NCI-H1930 (cell line): ENCODE results near the gene SIVA1.

Experiments used
- DNase-seq, 2 experiments: peaks; one replicate each; lab custom pipeline; 2025; lab: John Stamatoyannopoulos, UW

SIVA1 gene, protein sequence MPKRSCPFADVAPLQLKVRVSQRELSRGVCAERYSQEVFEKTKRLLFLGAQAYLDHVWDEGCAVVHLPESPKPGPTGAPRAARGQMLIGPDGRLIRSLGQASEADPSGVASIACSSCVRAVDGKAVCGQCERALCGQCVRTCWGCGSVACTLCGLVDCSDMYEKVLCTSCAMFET

DNA sequence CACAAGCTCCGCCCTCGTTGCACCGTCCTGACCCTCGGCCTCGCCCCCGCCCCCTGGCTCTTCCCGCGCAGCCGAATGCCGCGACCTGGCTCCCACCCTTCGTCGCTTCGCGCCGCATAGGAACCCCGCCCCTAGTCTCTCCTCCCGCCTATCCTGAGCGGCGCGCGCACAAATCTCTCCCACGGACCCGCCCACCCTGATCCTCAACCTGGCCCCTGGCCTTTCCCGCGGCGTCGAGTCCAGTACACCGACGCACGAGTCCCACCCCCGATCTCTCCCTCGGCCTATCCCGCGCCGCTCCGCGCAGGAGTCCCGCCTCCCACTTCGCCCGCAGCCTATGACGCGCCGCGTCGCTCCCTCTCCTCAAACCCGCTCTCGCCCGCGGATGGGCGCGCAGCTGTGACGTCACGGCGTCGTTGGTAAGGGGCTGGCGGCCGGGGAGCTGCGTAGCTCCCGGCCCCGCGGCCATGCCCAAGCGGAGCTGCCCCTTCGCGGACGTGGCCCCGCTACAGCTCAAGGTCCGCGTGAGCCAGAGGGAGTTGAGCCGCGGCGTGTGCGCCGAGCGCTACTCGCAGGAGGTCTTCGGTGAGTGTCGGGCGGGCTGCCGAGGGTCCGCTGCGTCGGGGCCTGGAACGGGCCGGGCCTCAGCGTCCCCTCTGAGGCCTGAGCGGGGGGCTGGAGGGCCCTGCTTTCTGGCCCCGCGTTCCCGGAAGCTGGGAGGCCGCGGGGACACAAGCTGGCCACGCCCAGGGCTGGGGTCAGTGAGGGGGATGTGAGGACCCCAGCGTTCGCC lies at the start of gene SIVA1:
TSS of gene SIVA1 (plus strand) at position 413 of the 793 bp plus-strand sequence. CDS start at position 468, 55 bp downstream.
- DNase-seq: peak; percentile 99

DNA sequence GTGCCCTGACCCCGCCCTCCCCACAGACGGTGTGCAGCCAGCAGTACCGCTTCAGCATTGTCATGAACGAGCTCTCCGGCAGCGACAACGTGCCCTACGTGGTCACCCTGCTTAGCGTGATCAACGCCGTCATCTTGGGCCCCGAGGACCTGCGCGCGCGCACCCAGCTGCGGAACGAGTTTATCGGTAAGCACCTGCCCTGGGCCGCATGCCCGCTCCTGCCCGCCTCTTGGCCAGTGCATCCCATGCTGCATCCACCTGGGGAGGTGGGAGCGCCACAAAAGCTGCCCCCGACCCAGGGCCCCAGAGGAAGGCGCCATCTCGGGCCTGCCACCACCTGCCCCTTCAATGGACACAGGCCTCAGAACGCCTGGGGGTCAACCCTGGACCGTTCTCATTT lies 49.7 kb upstream of the SIVA1 start:
- DNase-seq: no peak

DNA sequence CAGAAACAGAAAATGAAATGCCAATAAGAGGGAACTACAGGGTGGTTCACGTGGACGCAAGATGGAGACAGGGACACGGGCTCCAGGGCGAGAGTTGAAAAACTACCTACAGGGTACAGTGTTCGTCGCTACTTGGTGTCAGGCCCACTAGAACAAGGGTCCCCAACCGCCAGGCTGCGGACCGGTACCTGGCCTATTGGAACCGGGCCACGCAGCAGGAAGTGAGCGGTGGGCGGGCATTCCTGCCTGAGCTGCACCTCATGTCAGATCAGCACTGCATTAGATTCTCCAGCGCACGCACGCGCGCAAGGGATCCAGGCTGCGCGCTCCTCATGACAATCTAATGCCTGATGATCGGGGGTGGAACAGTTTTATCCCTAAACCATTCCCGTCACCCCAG lies 48.7 kb upstream of the SIVA1 start:
- no peak for DNase-seq

DNA sequence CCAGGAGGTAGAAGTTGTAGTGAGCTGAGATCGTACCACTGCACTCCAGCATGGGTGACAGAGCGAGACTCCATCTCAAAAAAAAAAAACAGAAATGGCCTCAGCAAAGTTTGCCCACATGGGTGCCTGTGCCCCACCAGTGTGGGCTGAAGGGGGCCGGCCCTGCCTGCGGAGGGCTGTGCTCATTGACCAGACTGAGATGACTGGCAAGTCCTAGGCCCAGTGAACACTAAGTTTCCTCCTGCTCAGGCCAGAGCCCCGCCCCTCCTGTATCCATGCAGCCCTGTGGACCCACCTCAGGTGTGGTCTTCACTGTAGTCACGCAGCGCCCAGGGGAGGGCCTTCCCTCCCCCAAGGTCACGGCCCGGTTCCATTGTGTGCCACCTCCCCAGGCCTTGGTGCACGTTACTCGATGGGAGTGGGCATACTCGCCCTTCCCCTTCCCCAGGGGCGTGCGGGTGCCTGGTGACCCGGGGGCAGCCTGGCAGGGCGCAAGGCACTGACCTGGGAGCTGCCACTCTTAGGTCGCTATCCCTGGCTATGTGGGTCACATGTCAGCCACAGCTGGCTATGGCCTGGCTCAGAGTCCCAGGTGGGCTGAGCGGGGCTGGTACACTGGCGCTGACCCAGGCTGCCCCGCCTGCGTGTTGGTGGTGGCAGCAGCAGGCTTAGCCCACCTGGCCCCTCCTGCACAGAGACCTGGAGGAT lies 47.5 kb upstream of the SIVA1 start:
- no peak for DNase-seq

DNA sequence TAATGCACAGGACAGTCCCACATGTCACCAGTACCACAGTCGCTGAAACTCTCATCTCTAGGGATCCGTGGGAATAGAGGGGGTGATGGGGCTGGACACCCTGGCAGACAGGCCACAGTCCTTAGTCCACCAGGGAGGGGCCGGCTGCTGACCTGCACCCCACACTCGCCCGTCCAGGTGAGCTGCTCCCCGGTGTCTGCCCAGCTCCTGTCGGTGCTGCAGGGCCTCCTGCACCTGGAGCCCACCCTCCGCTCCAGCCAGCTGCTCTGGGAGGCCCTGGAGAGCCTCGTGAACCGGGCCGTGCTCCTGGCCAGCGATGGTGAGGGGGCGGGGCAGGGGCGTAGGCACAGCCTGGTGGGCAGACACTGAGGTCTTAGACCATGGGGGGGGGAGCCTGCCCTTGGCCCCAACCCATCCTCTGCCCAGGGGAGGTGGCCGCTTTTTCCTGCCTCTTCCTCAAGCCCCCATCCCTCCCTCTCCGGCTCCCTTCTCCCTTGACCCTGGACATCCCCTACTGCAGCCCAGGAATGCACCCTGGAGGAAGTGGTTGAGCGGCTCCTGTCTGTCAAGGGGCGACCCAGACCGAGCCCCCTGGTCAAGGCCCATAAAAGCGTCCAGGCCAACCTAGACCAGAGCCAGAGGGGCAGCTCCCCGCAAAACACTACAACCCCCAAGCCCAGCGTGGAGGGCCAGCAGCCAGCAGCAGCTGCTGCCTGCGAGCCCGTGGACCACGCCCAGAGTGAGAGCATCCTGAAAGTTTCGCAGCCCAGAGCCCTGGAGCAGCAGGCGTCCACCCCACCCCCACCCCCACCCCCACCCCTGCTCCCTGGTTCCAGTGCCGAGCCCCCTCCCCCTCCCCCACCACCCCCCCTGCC lies 46.0 kb upstream of the SIVA1 start:
- DNase-seq: no peak

DNA sequence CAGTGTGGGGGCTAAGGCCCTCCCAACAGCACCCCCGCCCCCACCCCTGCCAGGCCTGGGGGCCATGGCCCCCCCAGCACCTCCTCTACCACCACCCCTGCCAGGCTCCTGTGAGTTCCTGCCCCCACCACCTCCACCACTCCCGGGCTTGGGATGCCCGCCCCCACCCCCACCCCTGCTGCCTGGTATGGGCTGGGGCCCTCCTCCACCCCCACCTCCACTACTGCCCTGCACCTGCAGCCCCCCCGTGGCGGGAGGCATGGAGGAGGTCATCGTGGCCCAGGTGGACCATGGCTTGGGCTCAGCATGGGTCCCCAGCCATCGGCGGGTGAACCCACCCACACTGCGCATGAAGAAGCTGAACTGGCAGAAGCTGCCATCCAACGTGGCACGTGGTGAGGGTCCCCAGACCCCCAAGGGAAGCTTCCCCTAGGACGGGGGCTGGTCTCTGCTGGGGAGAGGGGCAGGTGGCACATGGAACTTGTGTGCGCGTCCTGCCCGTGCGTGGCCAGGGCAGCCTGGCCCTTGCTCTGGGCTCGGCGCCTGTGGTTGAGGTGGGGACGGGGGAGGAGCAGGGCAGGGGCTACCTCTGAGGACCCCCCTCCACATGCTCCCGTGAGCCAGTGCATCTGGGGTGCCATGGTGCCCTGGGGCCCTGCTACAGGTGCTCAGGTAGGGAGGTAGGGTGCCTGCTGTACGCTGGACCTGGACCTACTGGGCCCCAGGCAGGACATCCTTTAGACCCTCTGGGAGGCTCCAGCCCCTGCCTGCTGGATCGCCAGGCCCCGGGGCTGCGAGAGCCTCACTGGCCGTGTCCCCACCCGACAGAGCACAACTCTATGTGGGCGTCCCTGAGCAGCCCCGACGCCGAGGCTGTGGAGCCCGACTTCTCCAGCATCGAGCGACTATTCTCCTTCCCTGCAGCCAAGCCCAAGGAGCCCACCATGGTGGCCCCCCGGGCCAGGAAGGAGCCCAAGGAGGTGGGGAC lies 45.0 kb upstream of the SIVA1 start:
- DNase-seq: no peak

DNA sequence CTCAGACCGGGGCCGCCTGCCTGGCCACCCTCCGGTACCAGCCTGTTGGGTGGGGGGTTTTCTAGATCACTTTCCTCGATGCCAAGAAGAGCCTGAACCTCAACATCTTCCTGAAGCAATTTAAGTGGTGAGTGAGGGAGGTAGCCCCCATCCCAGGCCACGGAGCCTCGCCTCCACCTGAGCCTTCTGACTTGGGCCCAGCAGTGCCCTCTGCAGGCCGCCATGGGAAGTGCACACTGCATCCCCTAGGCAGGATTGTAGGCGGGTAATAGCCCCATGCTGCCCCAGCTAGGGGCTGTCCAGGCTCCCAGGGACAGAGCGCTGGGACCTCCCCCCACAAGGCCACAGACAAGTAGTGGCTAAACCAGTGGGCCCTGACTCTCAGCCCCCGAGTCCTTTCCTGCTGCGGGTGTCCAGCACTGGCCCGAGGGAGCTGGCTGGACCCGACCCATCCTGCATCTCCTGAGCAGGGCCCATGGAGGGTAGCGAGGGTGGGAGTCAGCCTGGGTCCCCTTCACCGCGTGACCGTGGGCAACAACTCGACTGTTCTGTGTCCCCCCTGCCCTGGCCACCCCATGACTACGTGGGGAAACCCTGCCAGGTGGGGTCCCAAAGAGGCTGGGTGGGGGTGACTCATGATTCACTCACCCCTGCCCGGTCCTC lies 44.2 kb upstream of the SIVA1 start:
- DNase-seq: peak; percentile 51 to 57

DNA sequence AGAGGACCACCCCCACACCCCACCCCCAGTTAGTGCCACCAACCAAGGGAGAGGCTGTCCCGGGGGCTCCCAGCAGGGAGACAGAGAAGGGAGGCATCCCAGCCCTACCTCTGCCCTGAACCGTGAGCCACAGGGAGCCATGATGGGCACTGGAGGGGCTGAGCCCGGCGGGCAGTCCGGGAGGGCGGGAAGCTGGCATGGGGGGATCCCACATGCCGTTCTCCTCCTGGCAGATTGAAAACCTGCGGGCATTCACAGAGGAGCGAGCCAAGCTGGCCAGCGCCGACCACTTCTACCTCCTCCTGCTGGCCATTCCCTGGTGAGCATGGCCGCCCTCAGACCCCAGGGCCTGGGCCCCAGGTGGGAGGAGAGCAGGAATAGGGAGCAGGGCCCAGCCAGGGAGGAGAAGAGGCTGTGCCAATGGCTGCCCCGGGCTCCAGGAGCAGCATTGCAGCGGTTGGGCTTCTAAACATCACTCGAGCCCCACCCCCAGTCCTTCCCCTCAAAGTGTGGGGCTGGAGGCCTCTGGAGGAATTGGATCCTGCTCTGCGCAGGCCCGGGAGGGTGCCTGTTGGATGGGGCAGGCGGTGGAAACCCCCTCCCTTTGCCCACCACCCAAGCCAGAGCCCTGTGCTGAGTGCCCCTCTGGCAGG lies 43.4 kb upstream of the SIVA1 start:
- no peak for DNase-seq

DNA sequence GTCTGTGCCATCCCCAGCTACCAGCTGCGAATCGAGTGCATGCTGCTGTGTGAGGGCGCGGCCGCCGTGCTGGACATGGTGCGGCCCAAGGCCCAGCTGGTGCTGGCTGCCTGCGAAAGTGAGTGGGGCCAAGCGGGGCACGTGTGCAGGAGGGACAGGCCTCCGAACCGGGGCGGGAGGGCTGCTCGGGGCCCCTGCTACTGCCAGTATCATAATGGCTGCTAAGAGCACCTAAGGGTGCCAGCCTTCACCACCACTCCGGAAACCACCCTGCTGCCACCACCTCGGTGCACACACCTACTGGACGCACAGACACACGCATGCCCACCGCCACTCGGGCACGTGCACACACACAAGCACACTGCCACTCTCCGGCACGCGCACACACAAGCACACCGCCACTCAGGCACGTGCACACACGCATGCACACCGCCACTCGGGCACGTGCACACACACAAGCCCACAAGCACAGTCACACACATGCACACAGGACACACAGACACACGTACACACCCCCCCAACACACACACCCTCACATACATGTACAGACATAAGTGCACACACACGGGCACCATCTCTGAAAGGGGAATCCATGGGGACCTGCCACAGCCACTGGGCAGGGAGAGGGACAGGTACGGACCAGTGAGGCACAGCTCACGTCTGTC lies 42.7 kb upstream of the SIVA1 start:
- DNase-seq: no peak

DNA sequence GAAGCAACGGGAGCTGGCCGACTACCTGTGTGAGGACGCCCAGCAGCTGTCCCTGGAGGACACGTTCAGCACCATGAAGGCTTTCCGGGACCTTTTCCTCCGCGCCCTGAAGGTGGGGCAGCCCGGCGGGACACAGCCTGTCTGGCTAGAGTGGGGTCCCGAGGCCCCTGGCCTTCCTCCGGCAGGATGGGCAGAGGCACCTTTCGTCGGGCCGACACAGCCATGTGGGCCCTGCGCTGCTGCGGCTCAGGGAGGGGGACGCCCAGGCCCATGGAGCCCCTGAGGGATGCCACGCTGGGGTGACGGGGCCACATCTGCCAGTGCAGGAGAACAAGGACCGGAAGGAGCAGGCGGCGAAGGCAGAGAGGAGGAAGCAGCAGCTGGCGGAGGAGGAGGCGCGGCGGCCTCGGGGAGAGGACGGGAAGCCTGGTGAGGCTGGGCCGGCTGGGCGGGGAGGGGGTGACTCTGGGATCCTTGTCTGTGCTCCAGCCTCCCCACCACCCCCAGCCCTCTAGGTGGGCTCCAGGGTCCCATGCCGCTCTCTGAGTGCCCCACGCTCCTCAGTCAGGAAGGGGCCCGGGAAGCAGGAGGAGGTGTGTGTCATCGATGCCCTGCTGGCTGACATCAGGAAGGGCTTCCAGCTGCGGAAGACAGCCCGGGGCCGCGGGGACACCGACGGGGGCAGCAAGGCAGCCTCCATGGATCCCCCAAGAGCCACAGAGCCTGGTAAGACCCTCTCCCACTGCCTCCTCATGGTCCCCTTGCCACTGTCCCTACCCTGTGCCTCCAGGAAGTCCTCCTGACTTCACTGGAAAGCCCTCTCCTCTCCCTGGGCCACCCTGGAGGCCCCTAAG lies 39.8 kb upstream of the SIVA1 start:
- no peak for DNase-seq

DNA sequence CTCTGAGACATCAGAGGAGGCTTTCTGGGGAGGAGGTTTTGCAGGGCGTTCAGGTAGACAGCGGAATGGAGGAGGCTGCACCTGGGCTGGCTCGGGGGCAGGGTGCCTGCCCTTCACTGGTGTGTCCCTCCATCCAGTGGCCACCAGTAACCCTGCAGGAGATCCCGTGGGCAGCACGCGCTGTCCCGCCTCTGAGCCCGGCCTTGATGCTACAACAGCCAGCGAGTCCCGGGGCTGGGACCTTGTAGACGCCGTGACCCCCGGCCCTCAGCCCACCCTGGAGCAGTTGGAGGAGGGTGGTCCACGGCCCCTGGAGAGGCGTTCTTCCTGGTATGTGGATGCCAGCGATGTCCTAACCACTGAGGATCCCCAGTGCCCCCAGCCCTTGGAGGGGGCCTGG lies 38.9 kb upstream of the SIVA1 start:
- no peak for DNase-seq

DNA sequence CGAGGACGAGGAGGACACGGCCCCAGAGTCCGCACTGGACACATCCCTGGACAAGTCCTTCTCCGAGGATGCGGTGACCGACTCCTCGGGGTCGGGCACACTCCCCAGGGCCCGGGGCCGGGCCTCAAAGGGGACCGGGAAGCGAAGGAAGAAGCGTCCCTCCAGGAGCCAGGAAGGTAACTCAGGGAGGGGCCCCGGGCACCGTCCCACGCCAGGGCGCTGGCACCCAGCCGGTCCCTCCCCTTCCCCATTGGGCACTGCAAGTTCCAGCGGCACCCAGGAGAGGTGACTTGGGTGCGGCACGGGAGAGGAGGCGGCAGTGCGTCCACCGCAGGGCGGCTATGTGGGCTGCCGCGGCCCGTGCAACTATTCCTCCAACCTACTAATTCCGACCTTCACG lies 38.3 kb upstream of the SIVA1 start:
- DNase-seq: no peak

DNA sequence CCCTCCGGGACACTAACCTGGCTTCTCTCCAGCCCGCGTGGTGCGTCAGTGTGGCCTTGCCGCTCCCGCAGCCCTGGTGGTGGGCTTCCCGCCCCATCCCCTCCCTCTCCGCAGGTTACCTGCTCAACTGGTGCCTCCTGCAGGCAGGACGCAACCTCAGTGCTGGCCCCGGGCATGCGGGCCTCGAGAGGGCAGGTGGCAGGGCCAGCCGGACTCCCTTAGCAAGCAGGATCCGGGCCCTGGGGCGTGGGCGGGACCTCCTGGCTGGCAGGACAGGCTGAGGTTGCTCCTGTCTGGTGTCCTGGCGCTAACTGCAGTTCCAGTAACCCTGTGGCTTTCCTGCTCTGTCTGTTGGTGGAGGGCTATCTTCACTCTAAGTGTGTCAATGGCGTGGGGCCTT lies 37.5 kb upstream of the SIVA1 start:
- no peak for DNase-seq

DNA sequence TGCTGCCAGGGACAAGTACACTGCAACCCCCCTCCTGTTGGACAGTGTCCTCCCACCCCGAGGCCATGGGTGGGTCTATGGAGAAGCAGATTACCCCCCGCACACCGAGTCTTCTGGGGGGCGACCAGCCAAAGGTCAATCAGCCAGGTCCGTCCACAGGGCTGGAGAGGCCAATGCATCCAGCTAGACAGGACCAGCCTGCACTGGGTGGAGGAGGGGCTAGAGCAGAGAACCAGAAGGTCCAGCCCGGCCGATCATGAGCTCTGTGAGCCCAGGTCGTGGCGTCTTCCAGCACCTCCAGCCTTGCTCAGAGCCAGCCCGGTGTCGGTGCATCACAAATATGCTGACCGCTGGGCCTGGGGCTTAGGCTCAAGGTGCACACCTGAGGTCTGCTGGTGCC lies 37.1 kb upstream of the SIVA1 start:
- no peak for DNase-seq

DNA sequence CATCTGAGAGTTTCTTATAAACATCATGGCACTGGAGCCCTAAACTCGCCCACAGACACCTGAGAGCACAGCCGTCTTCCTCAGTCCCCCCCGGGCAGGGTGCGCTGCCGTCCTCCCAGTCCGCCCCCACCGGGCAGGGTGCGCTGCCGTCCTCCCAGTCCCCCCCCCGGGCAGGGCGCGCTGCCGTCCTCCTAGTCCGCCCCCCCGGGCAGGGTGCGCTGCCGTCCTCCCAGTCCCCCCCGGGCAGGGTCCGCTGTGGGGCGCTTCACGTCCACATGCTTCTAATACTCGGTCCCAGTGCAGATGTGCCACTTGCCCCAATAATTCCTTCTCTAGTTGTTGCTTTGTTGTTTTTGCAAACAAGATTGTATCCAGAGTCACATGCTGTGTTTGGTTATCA lies 35.8 kb upstream of the SIVA1 start:
- DNase-seq: no peak

DNA sequence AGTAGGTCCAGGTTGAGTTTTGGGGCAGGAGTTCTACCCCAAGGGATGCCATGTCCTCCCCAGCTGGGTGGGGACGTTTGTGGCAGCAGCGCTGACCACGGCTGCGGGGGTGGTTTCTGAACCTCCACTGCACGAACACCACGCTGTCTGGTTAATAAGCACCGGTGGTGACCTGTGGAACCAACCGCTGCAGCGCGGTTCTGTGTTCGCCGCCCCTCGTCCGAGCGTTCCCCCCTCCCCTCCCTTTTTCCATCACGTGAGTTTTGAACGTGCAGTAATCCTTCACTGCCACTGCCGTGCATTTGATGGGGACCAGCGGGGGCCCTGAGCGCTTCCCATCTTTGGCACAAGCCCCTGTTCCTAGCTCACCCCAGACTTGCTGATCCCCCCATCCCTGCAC lies 35.3 kb upstream of the SIVA1 start:
- DNase-seq: no peak

DNA sequence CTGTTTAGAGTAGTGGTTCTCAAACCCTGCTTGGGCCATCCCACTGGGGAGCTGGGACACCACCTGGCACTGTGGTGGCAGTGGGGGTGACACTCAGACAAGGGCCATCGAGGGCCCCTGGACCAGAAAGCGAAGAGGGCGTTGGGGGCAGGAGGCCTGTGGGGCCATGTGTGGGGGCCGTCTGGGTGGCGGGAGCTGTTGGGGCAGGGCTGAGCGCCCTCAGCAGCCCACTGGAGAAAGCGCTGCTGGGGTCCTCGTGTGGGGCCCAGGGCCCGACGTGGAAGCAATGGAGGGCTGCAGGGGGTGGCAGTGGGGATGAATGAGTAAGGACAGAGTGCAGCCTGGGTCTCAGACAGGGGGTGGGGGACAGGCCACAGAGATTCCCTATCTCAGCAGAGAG lies 34.8 kb upstream of the SIVA1 start:
- no peak for DNase-seq

DNA sequence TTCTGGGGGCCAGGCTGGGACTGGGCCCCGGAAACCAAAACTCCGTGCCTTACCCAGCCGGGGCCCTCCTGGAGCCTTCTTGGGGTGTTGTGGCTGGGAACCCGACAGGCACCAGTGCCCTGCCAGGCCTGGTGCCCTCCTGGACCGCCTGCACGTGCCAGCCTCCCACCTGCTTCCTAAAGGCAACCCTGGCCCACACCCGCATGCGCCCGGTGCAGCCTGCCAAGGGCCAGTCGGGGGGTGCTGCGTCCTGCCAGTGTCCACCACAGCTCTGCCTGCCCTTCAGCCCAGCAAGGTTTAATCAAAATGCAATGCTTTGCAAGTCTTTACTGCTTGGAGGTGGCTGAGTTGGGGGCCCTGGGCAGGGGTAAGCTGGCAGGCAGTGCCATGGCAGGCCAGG lies 34.1 kb upstream of the SIVA1 start:
- no peak for DNase-seq
